Measurements from ENCODE around the gene RTBDN. TPM values are rescaled to one million over a fixed set of nuclear protein-coding genes. Genes with fewer than 3 reads are reported as not detected.

RTBDN gene
- total RNA-seq, 1 donor from 2014 or later = not detected

DNA sequence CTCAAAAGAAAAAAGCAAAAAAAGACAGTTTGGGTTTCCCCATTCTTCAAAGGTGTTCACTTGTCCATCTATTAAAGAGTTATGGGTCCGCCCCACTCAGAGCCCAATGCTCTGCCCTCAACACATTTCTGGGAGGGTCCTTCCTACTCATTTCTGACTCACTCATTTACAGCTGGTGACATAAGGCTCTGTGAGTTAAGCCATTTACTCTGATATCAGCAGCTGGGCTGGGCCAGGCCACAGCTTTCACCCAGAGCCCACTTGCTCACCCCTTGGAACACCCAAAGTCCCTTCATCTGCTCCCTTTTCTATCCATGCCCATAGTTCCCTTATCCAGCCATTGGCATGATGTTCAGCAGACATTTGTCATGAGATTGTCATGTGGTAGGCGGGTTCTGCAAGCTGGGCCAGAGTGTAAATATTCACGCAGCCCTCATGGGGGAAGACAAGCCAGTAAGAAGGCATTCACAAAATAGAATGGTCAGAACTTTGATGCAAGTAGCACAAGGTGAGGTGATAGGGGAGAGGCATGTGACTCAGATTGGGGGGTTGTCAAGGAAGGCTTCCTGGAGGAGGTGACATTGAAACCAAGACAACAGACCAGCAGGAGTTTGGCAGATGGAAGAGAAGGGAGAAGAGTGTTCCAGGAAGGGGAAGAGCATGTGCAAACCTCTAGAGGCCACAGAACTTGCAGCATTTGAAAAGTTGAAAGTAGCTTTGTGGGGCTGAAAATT, 9.8 kb upstream of the RTBDN start:
- DNase-seq (ENCODE audit: low spot score in 2 of 2, unreplicated experiment in 2 of 2) = no peak
- peaks cover 56% of the 10 kb centered on the region for H3K27me3 Mint-ChIP-seq (ENCODE audit: low read depth)
- H3K9me3 Mint-ChIP-seq = no peaks in the 10 kb centered on the region
- TF ChIP-seq, protein P1, sequence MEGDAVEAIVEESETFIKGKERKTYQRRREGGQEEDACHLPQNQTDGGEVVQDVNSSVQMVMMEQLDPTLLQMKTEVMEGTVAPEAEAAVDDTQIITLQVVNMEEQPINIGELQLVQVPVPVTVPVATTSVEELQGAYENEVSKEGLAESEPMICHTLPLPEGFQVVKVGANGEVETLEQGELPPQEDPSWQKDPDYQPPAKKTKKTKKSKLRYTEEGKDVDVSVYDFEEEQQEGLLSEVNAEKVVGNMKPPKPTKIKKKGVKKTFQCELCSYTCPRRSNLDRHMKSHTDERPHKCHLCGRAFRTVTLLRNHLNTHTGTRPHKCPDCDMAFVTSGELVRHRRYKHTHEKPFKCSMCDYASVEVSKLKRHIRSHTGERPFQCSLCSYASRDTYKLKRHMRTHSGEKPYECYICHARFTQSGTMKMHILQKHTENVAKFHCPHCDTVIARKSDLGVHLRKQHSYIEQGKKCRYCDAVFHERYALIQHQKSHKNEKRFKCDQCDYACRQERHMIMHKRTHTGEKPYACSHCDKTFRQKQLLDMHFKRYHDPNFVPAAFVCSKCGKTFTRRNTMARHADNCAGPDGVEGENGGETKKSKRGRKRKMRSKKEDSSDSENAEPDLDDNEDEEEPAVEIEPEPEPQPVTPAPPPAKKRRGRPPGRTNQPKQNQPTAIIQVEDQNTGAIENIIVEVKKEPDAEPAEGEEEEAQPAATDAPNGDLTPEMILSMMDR (IDR thresholded peaks at IDR 0.05; ENCODE audit: unreplicated experiment) = no peak
- H3K27ac Mint-ChIP-seq = no peak overlapping the region
- H3K36me3 Mint-ChIP-seq = no peaks in the 10 kb centered on the region
- peaks cover 16% of the 10 kb centered on the region for H3K4me1 Mint-ChIP-seq
- no peak overlapping the region for H3K4me3 Mint-ChIP-seq

DNA sequence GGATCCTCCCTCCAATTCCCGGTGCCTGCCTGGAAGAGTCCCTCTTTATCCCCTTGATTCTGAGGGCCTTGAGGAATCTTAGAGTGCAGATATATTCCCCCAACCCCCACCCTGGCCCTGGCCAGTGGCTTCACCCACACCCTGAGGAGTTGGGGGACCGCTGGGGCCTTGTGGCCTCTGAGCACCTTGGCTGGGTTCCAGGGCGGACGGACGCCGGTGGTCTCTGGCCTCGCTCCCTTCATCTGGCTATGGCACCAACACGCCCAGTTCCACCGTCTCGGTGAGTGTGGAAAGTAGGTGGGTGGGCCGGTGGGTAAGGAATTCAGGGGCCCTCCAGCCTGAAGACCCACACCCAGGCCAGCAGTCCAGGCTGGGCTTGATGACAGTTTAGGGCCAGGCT, 8.9 kb upstream of the RTBDN start:
- no peak overlapping the region for H3K27ac Mint-ChIP-seq
- H3K4me1 Mint-ChIP-seq = peaks cover 16% of the 10 kb centered on the region
- TF ChIP-seq, protein P1 (IDR thresholded peaks at IDR 0.05; ENCODE audit: unreplicated experiment) = no peak
- H3K4me3 Mint-ChIP-seq = no peak overlapping the region
- no peaks in the 10 kb centered on the region for H3K9me3 Mint-ChIP-seq
- no peak for DNase-seq (ENCODE audit: low spot score in 2 of 2, unreplicated experiment in 2 of 2)
- H3K27me3 Mint-ChIP-seq (ENCODE audit: low read depth) = peaks cover 63% of the 10 kb centered on the region
- H3K36me3 Mint-ChIP-seq = no peaks in the 10 kb centered on the region

DNA sequence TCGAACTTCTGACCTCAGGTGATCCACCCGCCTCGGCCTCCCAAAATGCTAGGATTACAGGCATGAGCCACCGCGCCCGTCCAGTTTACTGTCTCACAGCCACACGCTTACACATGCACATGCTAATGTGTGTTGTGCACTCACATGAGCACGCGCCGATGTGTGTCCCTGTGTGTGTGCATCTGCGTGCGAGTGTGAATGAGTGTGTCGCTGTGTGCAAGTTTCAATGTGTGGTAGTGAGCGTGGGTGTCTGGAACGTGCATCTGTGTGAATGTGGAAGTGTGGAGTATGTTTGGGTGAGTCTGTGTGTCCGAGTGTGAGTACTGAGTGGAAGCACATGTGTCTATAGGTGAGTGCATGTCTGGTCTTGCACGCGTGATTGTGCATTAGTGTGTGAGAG, 8.1 kb upstream of the RTBDN start:
- no peak overlapping the region for H3K27ac Mint-ChIP-seq
- peaks cover 14% of the 10 kb centered on the region for H3K4me1 Mint-ChIP-seq
- TF ChIP-seq, protein P1 (IDR thresholded peaks at IDR 0.05; ENCODE audit: unreplicated experiment) = no peak
- DNase-seq (ENCODE audit: low spot score in 2 of 2, unreplicated experiment in 2 of 2) = no peak
- H3K4me3 Mint-ChIP-seq = no peak overlapping the region
- no peaks in the 10 kb centered on the region for H3K36me3 Mint-ChIP-seq
- peaks cover 69% of the 10 kb centered on the region for H3K27me3 Mint-ChIP-seq (ENCODE audit: low read depth)
- no peaks in the 10 kb centered on the region for H3K9me3 Mint-ChIP-seq

DNA sequence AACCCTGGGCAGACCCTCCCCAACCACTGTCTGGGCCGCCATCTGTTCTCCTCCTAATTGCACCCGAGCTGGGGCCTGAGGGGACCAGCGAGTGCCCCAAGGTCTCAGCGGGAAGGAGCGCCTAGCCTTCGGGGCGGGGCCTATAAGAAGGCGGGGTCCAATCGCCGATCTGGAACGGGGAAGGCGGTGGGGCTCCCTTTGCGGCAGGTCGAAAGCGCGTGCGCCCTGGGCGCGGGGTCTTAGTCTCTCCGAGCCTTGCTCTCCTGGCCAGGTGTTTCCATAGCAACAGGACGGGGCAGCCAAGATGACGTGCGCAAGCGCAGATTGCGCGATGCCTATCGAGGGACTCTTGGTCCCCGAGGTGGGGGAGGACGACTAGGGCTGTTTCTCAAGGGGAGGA, 6.7 kb upstream of the RTBDN start:
- TF ChIP-seq, protein P1 (IDR thresholded peaks at IDR 0.05; ENCODE audit: unreplicated experiment) = no peak
- H3K4me3 Mint-ChIP-seq = peak overlapping the region; percentile 63
- no peak overlapping the region for H3K27ac Mint-ChIP-seq
- H3K36me3 Mint-ChIP-seq = no peaks in the 10 kb centered on the region
- peaks cover 12% of the 10 kb centered on the region for H3K4me1 Mint-ChIP-seq
- peak; percentile 50 to 66 for DNase-seq (ENCODE audit: low spot score in 2 of 2, unreplicated experiment in 2 of 2)
- no peaks in the 10 kb centered on the region for H3K9me3 Mint-ChIP-seq
- H3K27me3 Mint-ChIP-seq (ENCODE audit: low read depth) = peaks cover 76% of the 10 kb centered on the region

DNA sequence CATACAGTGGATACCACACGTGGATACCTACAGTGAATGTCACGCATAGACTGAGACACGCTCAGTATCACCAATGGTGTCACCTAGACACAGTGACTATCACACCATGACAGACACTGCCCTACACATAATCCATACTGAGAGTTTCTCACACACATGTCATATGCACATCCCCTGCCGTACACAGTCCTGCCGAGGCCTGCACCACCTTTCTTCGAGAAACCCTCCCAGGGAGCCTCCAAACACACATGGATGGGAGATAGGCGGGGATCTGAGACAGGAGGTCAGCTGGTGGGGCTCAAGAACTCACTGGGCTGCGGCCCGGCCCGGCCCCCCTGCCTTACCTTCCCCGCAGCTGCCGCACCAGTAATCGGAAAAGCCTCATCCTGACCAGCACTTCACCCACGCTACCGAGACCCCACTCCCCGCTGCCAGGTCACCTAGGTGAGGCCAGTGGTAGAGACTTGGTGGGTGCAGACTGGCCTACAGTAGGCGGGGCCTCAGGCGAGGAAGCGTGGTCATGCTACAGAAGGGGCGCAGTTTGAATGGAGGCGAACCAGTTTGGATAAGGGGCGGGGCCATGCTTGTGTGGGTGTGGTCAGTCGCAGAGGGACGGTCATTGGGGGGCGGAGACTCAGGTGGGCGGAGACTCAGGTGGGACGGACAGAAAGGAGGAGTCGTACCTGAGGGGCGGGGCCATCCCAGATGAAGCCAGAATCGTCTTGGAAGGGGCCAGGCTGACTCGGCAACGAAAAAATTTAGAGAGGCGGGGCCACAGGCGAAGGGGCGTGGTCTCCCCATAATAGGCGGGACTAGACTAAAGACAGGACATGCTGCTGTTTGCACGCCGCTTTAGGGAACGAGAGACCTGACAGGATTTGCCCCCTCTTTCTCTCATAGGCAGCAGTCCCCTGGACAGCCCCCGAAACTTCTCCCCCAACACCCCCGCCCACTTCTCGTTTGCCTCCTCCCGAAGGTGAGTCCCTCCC, 6.0 kb upstream of the RTBDN start:
- TF ChIP-seq, protein P1 (IDR thresholded peaks at IDR 0.05; ENCODE audit: unreplicated experiment) = no peak
- Mint-ChIP-seq H3K27me3 (ENCODE audit: low read depth) (peaks cover 83% of the 10 kb centered on the region), H3K27ac (no peak overlapping the region), H3K9me3 (no peaks in the 10 kb centered on the region), H3K36me3 (no peaks in the 10 kb centered on the region), H3K4me1 (peaks cover 12% of the 10 kb centered on the region), H3K4me3 (peak overlapping the region; percentile 63)
- DNase-seq (ENCODE audit: low spot score in 2 of 2, unreplicated experiment in 2 of 2) = peak; percentile 57 to 83
